Endothelial cell of umbilical vein (primary cell): Measurements from ENCODE around the gene SLC1A4. TPM values are rescaled to one million over a fixed set of nuclear protein-coding genes. Genes with fewer than 3 reads are reported as not detected.

ENCODE experiments used
- BruUV-seq: library from RNA; stranded (reverse); fragments of 400-500 nt; replicated peaks from 2 replicates; lab custom pipeline; 2021; lab: Mats Ljungman, UMichigan
- CTCF ChIA-PET: fragments of 300-600, 350-600 bp; sonication (Branson Sonifier 250); formaldehyde crosslinking; loops from one replicate; lab custom pipeline; 2021; ENCODE audit warnings: antibody characterized with exemption, inconsistent platforms; lab: Charles Lee
- POLR2A ChIA-PET: fragments of 300-600, 350-600 bp; sonication (Branson Sonifier 250); formaldehyde crosslinking; loops from one replicate; lab custom pipeline; 2021; ENCODE audit warnings: antibody characterized with exemption, inconsistent platforms; lab: Charles Lee
- DNase-seq: peaks from one replicate; pipeline ENCODE4 v3.0.0-alpha.2; 2011; ENCODE audit warnings: low read depth, low spot score
- FAIRE-seq: peaks from 2 replicates; lab custom pipeline; 2011; peaks lifted over from hg19 to GRCh38; lab: Jason Lieb, UNC
- H2AFZ ChIP-seq: 2 replicates; pipeline ENCODE4 v1.6.0; 2012; ENCODE audit warnings: low read depth, low read length, control low read depth, inconsistent platforms
- H3K27ac ChIP-seq: 2 replicates; pipeline ENCODE4 v1.5.1; 2011; ENCODE audit warnings: low read depth, mild to moderate bottlenecking, control low read depth, low read length, moderate library complexity; ENCODE audit not compliant: insufficient read depth
- H3K27me3 ChIP-seq, 2 experiments: 2 replicates each; pipeline versions ENCODE4 v1.6.0 to v1.6.1; 2011; ENCODE audit warnings: low read length in 2 of 2, mixed read lengths in 1 of 2; ENCODE audit not compliant: control insufficient read depth in 2 of 2, insufficient read depth in 2 of 2
- H3K36me3 ChIP-seq, 2 experiments: 2 replicates in 1 of 2; 3 replicates in 1 of 2; pipeline ENCODE4 v1.5.1; 2011; ENCODE audit warnings: low read length in 2 of 2, mild to moderate bottlenecking in 1 of 2, moderate library complexity in 1 of 2; ENCODE audit not compliant: control insufficient read depth in 2 of 2, insufficient read depth in 2 of 2; ENCODE audit errors: extremely low read depth in 1 of 2
- H3K4me1 ChIP-seq: 3 replicates; pipeline ENCODE4 v1.5.1; 2011; ENCODE audit warnings: mild to moderate bottlenecking, low read length; ENCODE audit not compliant: control insufficient read depth, insufficient read depth; ENCODE audit errors: extremely low read depth
- H3K4me2 ChIP-seq: 2 replicates; pipeline ENCODE4 v1.6.1; 2011; ENCODE audit warnings: low read length, control low read depth, mixed read lengths; ENCODE audit not compliant: insufficient read depth
- H3K4me3 ChIP-seq, 3 experiments: fragments of 200-600 bp in 1 of 3; sonication (generic), shearing (Covaris generic) in 1 of 3; replicated peaks in 1 of 3; 2 replicates each; pipeline ENCODE4 v1.5.1; 2011 to 2016; ENCODE audit warnings: control low read depth in 3 of 3, low read length in 3 of 3, mild to moderate bottlenecking in 2 of 3, inconsistent platforms in 1 of 3, low read depth in 1 of 3, moderate library complexity in 1 of 3; ENCODE audit not compliant: insufficient read depth in 1 of 3
- H3K79me2 ChIP-seq: 2 replicates; pipeline ENCODE4 v1.6.0; 2012; ENCODE audit warnings: low read length, inconsistent platforms; ENCODE audit not compliant: control insufficient read depth, insufficient read depth
- H3K9ac ChIP-seq: replicated peaks from 2 replicates; pipeline ENCODE3; 2011; ENCODE audit warnings: low read length, control low read depth; ENCODE audit not compliant: insufficient read depth; ENCODE audit errors: extremely low read depth
- H3K9me1 ChIP-seq: replicated peaks from 3 replicates; pipeline ENCODE4 v1.6.0; 2011; ENCODE audit warnings: mild to moderate bottlenecking, low read length; ENCODE audit not compliant: control insufficient read depth, insufficient read depth; ENCODE audit errors: extremely low read depth
- H3K9me3 ChIP-seq: replicated peaks from 2 replicates; pipeline ENCODE4 v1.5.1; 2012; ENCODE audit warnings: low read length, inconsistent platforms; ENCODE audit not compliant: control insufficient read depth, insufficient read depth
- H4K20me1 ChIP-seq: replicated peaks from 2 replicates; pipeline ENCODE3; 2011; ENCODE audit warnings: mild to moderate bottlenecking, low read length; ENCODE audit not compliant: control insufficient read depth, insufficient read depth; ENCODE audit errors: extremely low read depth
- EZH2 ChIP-seq: IDR thresholded peaks from 2 replicates; pipeline ENCODE4 v1.6.1; 2012; ENCODE audit warnings: borderline replicate concordance, low read depth, mild to moderate bottlenecking, moderate library complexity, low read length, inconsistent platforms; ENCODE audit not compliant: severe bottlenecking
- FOS ChIP-seq: IDR thresholded peaks from 2 replicates; pipeline ENCODE4 v1.6.1; 2011; ENCODE audit warnings: mild to moderate bottlenecking, low read length, moderate library complexity, borderline replicate concordance; ENCODE audit not compliant: insufficient read depth
- GATA2 ChIP-seq: IDR thresholded peaks from 2 replicates; pipeline ENCODE4 v1.7.0; 2011; ENCODE audit warnings: low read depth, mild to moderate bottlenecking, moderate library complexity, mixed read lengths, low read length; ENCODE audit not compliant: insufficient read length, insufficient read depth
- JUN ChIP-seq: IDR thresholded peaks from 2 replicates; pipeline ENCODE4 v1.6.1; 2011; ENCODE audit warnings: borderline replicate concordance, low read depth; ENCODE audit not compliant: insufficient read length, insufficient read depth
- MYC ChIP-seq: IDR thresholded peaks from one replicate; pipeline ENCODE4 v1.6.1; 2011; ENCODE audit warnings: mild to moderate bottlenecking, low read depth, low read length
- POLR2AphosphoS5 ChIP-seq: IDR thresholded peaks from 2 replicates; pipeline ENCODE4 v1.6.1; 2012; ENCODE audit warnings: low read depth, mild to moderate bottlenecking, control low read depth, low read length, moderate library complexity; ENCODE audit not compliant: insufficient read depth
- dilution Hi-C: fragments of 300-500 bp; cut with MboI; formaldehyde crosslinking; loops from one replicate; pipeline ENCODE4 v1.15.0; 2019; ENCODE audit warnings: low sequenced_read_pairs; ENCODE audit not compliant: extremely low pct_ligation_motif_present
- intact Hi-C: fragments of 100-400 bp; cut with micrococcal nuclease; formaldehyde crosslinking; loops from one replicate; pipeline ENCODE4 v1.10.0; 2022
- polyA plus RNA-seq, 4 experiments: library from polyadenylated mRNA; depleted of rRNA in 3 of 4; stranded (reverse) in 3 of 4; unstranded in 1 of 4; fragments of >200 nt; gene quantifications; 2 replicates each; pipeline versions ENCODE4 v1.2.1 to v1.2.3, GENCODE V29; 2011 to 2012; ENCODE audit warnings: missing spikeins in 1 of 4
- total RNA-seq: library from RNA; stranded (reverse); gene quantifications from 2 replicates; pipeline ENCODE4 v1.2.3, GENCODE V29; 2021
- TF ChIP-seq, protein P1 (sequence below): IDR thresholded peaks from 2 replicates; pipeline ENCODE4 v1.6.1; 2011; ENCODE audit not compliant: insufficient read depth, insufficient read length

The SLC1A4 gene
- total and polyA plus RNA-seq, 2 donors (not counting 3 experiments of a cell fraction or from before 2014, with no cell fraction given): 9.9 to 13.9 TPM

DNA sequence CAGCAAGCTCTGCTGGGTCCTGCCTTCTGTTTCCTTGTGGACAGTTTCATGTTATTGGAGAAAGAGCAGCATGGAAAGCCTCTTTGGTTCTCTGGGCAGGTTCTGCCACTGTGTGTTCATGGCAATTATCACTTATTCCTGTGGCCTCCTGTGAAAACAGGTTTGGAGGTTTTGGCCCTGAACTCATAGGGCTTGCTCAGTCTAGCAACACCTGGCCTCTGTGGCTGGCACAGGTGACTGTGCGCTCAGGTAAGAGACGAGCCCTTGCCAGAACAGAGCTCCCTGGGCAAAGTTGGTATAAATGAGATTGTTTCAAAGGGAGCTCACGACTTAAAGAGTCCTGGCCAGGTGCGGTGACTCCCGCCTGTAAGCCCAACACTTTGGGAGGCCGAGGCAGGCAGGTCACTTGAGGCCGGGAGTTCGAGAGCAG is 72.7 kb downstream of the SLC1A4 start:
- no peak for DNase-seq
- intact Hi-C loops (no loop called here), dilution Hi-C loops (no loop called here)
- H3K9me1 ChIP-seq: peaks cover 2% of the 10 kb centered on the region
- ChIA-PET POLR2A (no interaction called here), CTCF (no interaction called here)
- no peak overlapping the region for H3K4me2 ChIP-seq
- no peak overlapping the region for H2AFZ ChIP-seq
- no peaks in the 10 kb centered on the region for H4K20me1 ChIP-seq
- peaks cover 37% of the 10 kb centered on the region for H3K79me2 ChIP-seq
- H3K4me3 ChIP-seq: no peak overlapping the region
- H3K9me3 ChIP-seq: no peaks in the 10 kb centered on the region
- no peaks in the 10 kb centered on the region for H3K36me3 ChIP-seq
- no peaks in the 10 kb centered on the region for H3K27me3 ChIP-seq
- H3K27ac ChIP-seq: no peak overlapping the region
- FAIRE-seq: no peak
- no peak overlapping the region for H3K9ac ChIP-seq
- TF ChIP-seq POLR2AphosphoS5 (no peak), JUN (no peak), MYC (no peak), FOS (no peak), EZH2 (no peak), GATA2 (no peak)
- TF ChIP-seq, protein P1, sequence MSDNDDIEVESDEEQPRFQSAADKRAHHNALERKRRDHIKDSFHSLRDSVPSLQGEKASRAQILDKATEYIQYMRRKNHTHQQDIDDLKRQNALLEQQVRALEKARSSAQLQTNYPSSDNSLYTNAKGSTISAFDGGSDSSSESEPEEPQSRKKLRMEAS: no peak
- H3K4me1 ChIP-seq: peaks cover 51% of the 10 kb centered on the region
- no TSS peak for BruUV-seq
